DND-41 (cell line): ENCODE measurements around the gene ARHGEF4.

ENCODE experiments used
- ATAC-seq: fragments of 200-7000 bp; cut with Tn5 transposase; 3 replicates; pipeline ENCODE4 v1.9.1; 2021; ENCODE audit warnings: low read depth; ENCODE audit not compliant: insufficient read depth
- DNase-seq: peaks from one replicate; pipeline ENCODE4 v3.0.0-alpha.2; 2020
- H2AFZ ChIP-seq: 2 replicates; pipeline ENCODE4 v1.6.0; 2012; ENCODE audit warnings: low read depth, low read length
- H3K27ac ChIP-seq: 2 replicates; pipeline ENCODE4 v1.5.1; 2012; ENCODE audit warnings: low read length, inconsistent platforms
- H3K27me3 ChIP-seq: fragments of 200-600 bp; sonication (generic); 2 replicates; pipeline ENCODE4 v1.6.0; 2012; ENCODE audit warnings: low read length, mild to moderate bottlenecking, inconsistent platforms; ENCODE audit not compliant: insufficient read depth, poor library complexity
- H3K36me3 ChIP-seq: 2 replicates; pipeline ENCODE4 v1.5.1; 2012; ENCODE audit warnings: low read length, inconsistent platforms; ENCODE audit not compliant: insufficient read depth
- H3K4me1 ChIP-seq: 2 replicates; pipeline ENCODE4 v1.5.1; 2012; ENCODE audit warnings: mild to moderate bottlenecking, low read length; ENCODE audit not compliant: insufficient read depth
- H3K4me2 ChIP-seq: 2 replicates; pipeline ENCODE4 v1.6.0; 2012; ENCODE audit warnings: mild to moderate bottlenecking, moderate library complexity, low read length, inconsistent platforms; ENCODE audit not compliant: insufficient read depth
- H3K4me3 ChIP-seq, 2 experiments: fragments of 200-600 bp in 1 of 2; shearing (Covaris generic) in 1 of 2; 2 replicates each; pipeline ENCODE4 v1.5.1; 2012 to 2016; ENCODE audit warnings: inconsistent platforms in 2 of 2, low read length in 2 of 2, mild to moderate bottlenecking in 2 of 2, low read depth in 1 of 2, moderate library complexity in 1 of 2
- H3K79me2 ChIP-seq: 2 replicates; pipeline ENCODE4 v1.6.0; 2012; ENCODE audit warnings: low read length, inconsistent platforms; ENCODE audit not compliant: insufficient read depth
- H3K9ac ChIP-seq: 2 replicates; pipeline ENCODE4 v1.6.0; 2012; ENCODE audit warnings: low read depth, mild to moderate bottlenecking, inconsistent platforms, low read length, moderate library complexity
- H3K9me3 ChIP-seq: 2 replicates; pipeline ENCODE4 v1.5.1; 2012; ENCODE audit warnings: low read length, moderate library complexity, mild to moderate bottlenecking, inconsistent platforms; ENCODE audit not compliant: insufficient read depth, severe bottlenecking
- H4K20me1 ChIP-seq: 2 replicates; pipeline ENCODE4 v1.6.0; 2012; ENCODE audit warnings: low read length; ENCODE audit not compliant: insufficient read depth
- CTCF ChIP-seq: IDR thresholded peaks from 2 replicates; pipeline ENCODE4 v1.5.1; 2012; ENCODE audit warnings: borderline replicate concordance, low read length, moderate library complexity, mild to moderate bottlenecking; ENCODE audit not compliant: poor library complexity, severe bottlenecking; ENCODE audit errors: extremely low read depth
- EZH2 ChIP-seq: IDR thresholded peaks from 3 replicates; pipeline ENCODE4 v1.6.1; 2012; ENCODE audit warnings: borderline replicate concordance, low read depth, mild to moderate bottlenecking, moderate library complexity, low read length, inconsistent platforms; ENCODE audit not compliant: severe bottlenecking

The ARHGEF4 gene

GRCh38 chr2:130827502-130828251, 9.0 kb upstream of the ARHGEF4 start:
- Histone ChIP-seq H3K27ac (no peak overlapping the region), H3K36me3 (no peaks in the 10 kb centered on the region), H3K4me3 (no peak overlapping the region), H2AFZ (no peak overlapping the region), H3K9me3 (no peaks in the 10 kb centered on the region), H3K4me2 (no peak overlapping the region), H3K27me3 (no peaks in the 10 kb centered on the region), H4K20me1 (no peaks in the 10 kb centered on the region), H3K4me1 (no peaks in the 10 kb centered on the region), H3K79me2 (no peaks in the 10 kb centered on the region), H3K9ac (no peak overlapping the region)
- ATAC-seq (no peak), DNase-seq (no peak)
- no peak for TF ChIP-seq EZH2
- no peak for TF ChIP-seq CTCF

GRCh38 chr2:130828461-130828860, 8.3 kb upstream of the ARHGEF4 start:
- Histone ChIP-seq H3K79me2 (no peaks in the 10 kb centered on the region), H3K4me2 (no peak overlapping the region), H3K27me3 (no peaks in the 10 kb centered on the region), H3K9ac (no peak overlapping the region), H3K27ac (no peak overlapping the region), H3K4me3 (no peak overlapping the region), H3K4me1 (no peaks in the 10 kb centered on the region), H3K36me3 (no peaks in the 10 kb centered on the region), H2AFZ (no peak overlapping the region), H3K9me3 (no peaks in the 10 kb centered on the region), H4K20me1 (no peaks in the 10 kb centered on the region)
- DNase-seq = no peak
- TF ChIP-seq EZH2 (no peak), CTCF (no peak)
- ATAC-seq = no peak

- Histone ChIP-seq H3K27me3 (no peaks in the 10 kb centered on the region), H3K36me3 (no peaks in the 10 kb centered on the region), H3K4me3 (no peak overlapping the region), H2AFZ (no peak overlapping the region), H4K20me1 (no peaks in the 10 kb centered on the region), H3K79me2 (no peaks in the 10 kb centered on the region), H3K4me1 (no peaks in the 10 kb centered on the region), H3K27ac (no peak overlapping the region), H3K9me3 (no peaks in the 10 kb centered on the region), H3K9ac (no peak overlapping the region), H3K4me2 (no peak overlapping the region)
- no peak for ATAC-seq
- TF ChIP-seq CTCF (no peak), EZH2 (no peak)
- DNase-seq = no peak
Measured at GRCh38 chr2:130829015-130829414, 7.7 kb upstream of the ARHGEF4 start.

GRCh38 chr2:130830538-130830937, 6.2 kb upstream of the ARHGEF4 start:
- H3K79me2 ChIP-seq = no peaks in the 10 kb centered on the region
- no peaks in the 10 kb centered on the region for H3K4me1 ChIP-seq

More at GRCh38 chr2:130830538-130830937, 6.2 kb upstream of the ARHGEF4 start:
- H2AFZ ChIP-seq = no peak overlapping the region
- DNase-seq (no peak), ATAC-seq (no peak)
- no peak overlapping the region for H3K4me3 ChIP-seq
- TF ChIP-seq EZH2 (no peak), CTCF (no peak)
- peaks cover 2% of the 10 kb centered on the region for H3K27me3 ChIP-seq
- H4K20me1 ChIP-seq = no peaks in the 10 kb centered on the region
- no peak overlapping the region for H3K4me2 ChIP-seq
- no peaks in the 10 kb centered on the region for H3K9me3 ChIP-seq
- H3K9ac ChIP-seq = no peak overlapping the region
- no peaks in the 10 kb centered on the region for H3K36me3 ChIP-seq
- no peak overlapping the region for H3K27ac ChIP-seq
